Ecto neural progenitor cell (in vitro differentiated cells): ENCODE results near the gene CREG1.
A peak's percentile ranks its signal among the peaks of the same experiment; 100 is the strongest.
"Not testable (repeated sequence)": the region's sequence is repeated elsewhere in the genome, so short reads cannot be mapped to it uniquely, and the experiment has no call there.

ENCODE experiments used
- DNase-seq: peaks from one replicate; pipeline ENCODE4 v3.0.0-alpha.2; 2018; ENCODE audit warnings: low spot score

The CREG1 gene

GRCh38 chr1:167553136-167554027, at the start of gene CREG1:
Gene CREG1 (minus strand): TSS chr1:167553762.
- DNase-seq, result peak; percentile 95

GRCh38 chr1:167602840-167603239, 49.3 kb upstream of the CREG1 start:
- no peak for DNase-seq

GRCh38 chr1:167601442-167602383, 48.2 kb upstream of the CREG1 start:
- DNase-seq, result no peak

GRCh38 chr1:167599957-167600581, 46.5 kb upstream of the CREG1 start:
- DNase-seq, result no peak

DNA sequence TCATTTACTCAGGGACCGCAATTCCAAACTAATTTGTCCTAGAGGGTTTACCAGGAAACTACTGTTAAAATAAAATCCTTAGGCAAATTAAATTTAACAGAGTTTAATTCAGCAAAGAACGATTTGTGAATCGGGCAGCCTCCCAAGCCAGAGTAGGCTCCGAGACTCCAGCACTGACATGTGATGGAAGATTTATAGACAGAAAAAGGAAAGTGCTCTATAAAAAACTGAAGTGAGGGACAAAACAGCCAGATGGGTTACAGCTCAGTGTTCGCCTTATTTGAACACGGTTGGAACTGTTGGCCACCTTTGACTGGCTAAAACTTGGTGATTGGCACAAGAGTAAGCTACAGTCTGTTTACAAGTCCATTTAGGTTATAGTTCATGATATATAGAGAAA, 41.3 kb upstream of the CREG1 start:
- no peak for DNase-seq

GRCh38 chr1:167593860-167594259, 40.3 kb upstream of the CREG1 start:
- no peak for DNase-seq

- DNase-seq, result no peak
Observed at GRCh38 chr1:167592475-167592874, 38.9 kb upstream of the CREG1 start.

GRCh38 chr1:167588361-167588760, 34.8 kb upstream of the CREG1 start:
- no peak for DNase-seq

- DNase-seq, result no peak
Observed at GRCh38 chr1:167587872-167588271, 34.3 kb upstream of the CREG1 start.

DNA sequence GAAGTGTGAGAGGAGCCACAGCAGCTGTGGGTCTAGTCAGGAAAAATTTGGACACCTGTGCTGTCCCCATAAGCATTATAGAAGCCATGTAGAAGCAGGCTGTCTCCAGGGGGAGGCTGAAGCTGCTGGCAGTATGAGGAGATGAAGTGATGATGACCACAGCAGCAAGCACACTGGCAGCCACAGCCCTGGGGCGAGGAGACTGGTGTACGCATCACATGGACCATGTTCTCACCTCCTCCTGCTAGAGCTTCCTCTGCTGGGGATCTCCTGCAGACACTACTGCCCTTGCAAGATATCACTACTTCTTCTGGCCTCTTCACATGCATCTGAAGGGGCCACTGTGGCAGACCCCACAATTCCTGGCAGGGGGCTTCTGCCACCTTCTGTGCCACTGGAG, 33.8 kb upstream of the CREG1 start:
- DNase-seq, result no peak

- DNase-seq, result no peak
Observed at GRCh38 chr1:167584581-167584980, 31.0 kb upstream of the CREG1 start.

DNA sequence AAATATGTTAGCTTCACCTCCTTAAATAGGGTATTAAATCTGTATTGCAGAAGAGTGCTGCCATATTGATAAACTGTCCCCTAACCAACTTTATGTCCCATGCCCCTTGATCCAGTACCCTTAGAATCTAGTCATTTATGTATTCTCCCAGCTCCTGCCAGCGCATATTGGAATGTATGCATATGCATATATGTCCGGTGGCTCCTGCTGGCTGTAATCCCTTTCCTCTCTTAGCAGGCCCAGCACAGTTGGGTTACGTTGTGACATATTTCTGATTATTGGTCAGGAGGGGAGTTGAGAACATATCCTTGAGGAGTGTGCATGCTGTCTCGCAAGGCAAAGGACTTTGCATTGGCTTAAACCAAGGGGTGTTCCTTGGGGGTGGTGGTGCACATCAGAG, 29.2 kb upstream of the CREG1 start:
- DNase-seq, result no peak

DNA sequence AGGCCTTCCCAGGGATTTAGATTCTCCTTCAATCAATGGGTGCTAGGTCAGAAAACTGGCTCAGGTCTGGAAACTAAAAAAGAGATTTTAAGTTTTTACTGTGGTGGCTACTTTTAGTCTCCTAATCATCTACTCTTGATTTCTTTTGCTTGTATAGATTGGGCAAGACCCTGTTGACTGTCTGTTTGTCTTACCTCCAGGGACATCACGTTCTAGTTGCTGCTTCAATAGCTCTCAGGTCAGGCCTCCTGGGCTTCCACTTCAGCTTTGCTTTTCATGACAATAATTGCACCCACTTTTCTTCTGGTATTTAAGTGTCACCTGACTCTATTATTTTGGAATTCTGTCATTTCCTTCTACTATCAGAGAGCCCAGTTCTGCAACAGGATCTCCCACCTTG, 28.5 kb upstream of the CREG1 start:
- no peak for DNase-seq

GRCh38 chr1:167579986-167580385, 26.4 kb upstream of the CREG1 start:
- no peak for DNase-seq

DNA sequence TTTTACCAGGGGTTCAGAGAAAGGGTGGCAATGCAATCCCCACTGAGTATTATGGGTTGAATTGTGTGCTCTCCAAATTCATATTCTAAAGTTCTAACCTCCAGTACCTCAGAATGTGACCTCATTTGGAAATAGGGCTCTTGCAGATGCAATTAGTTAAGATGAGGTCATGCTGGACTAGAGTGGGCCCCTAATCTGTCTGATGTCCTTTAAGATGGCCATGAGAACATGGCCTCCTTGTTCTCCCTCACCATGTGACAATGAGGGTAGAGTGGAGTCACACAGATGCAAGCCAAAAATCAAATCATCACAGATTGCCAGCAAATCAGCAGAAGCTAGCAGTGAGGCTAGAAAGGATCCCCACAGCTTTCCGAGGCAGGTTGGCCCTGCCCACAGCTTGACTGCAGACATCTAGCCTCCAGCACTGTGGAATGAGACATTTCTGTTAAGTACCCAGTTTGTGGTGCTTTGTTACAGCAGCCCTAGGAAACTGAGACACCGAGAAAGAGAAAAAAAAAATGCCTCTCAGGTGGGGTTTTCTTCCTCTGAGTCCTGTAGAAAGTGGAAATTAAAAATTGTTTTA, 25.5 kb upstream of the CREG1 start:
- no peak for DNase-seq

GRCh38 chr1:167575649-167576048, 22.1 kb upstream of the CREG1 start:
- no peak for DNase-seq

DNA sequence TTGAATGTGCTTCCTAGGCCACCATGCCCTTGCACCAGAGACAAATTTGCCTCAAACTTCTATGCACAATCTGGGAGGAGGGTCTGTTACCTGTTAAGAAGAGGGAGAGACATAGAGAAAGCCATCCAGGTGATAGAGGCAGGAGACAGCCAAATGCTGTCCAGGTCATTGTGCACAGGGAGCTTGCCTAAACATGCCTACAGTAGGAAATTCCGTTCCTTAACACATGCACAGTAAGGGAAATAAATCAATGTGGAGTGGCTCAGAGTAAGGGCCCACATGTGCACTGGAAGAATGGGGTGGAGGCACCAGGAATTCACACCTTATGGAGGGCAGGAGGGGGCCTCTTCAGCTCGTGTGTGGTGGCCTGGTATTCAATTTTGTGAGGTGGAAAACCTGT, 19.5 kb upstream of the CREG1 start:
- DNase-seq, result no peak

DNA sequence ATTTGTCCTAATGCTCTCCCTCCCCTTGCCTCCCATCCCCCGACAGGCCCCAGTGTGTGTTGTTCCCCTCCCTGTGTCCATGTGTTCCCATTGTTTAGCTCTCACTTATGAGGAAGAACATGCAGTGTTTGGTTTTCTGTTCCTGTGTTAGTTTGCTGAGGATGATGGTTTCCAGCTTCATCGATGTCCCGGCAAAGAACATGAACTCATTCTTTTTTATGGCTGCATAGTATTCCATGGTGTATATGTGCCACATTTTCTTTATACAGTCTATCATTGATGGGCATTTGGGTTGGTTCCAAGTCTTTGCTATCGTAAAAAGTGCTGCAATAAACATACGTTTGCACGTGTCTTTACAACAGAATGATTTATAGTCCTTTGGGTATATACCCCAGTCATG, 17.1 kb upstream of the CREG1 start:
- DNase-seq, result not testable (repeated sequence)

DNA sequence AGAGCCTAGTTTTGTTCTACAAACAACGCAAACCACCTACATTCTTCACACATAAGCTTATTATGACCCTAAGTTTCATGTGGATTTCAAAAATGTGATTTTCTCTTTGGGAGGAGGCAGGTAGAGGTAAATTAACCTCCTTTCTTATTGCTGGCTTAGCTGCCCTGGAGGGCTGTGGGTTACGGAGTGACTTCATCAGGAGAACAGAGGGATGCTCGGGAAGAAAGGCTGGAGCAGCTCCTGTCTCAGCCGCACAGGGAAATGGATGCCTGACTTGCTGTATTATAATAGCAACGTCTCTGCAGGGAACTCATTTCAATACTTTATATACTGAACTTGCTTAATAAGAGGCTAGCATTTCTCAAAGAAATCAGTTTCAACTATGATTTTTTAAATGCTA, 14.1 kb upstream of the CREG1 start:
- no peak for DNase-seq

DNA sequence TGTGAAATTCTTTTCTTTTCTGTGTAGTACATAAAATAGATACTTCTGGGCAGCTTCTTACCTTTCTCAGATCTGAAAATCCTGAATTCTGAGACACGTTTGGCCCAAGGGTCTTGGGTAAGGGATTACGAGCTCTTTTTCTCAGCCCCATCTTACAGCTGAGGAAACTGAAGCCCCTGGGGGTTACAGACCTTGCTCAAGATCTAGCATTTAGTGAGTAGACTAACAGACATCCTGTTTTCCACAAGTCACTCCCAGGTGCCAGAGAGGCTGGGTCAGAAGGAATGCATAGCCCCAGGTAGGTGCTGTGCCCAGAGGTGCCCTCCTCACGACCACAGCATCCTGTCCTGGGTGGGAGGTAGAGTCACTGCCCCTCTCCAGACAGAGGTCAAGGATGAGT, 13.2 kb upstream of the CREG1 start:
- no peak for DNase-seq

- no peak for DNase-seq
Observed at GRCh38 chr1:167565922-167566321, 12.4 kb upstream of the CREG1 start.

- DNase-seq, result no peak
Observed at GRCh38 chr1:167564612-167565270, 11.2 kb upstream of the CREG1 start.
